H1 (cell line): ENCODE measurements around the gene SPDEF. TPM values are rescaled to one million over a fixed set of nuclear protein-coding genes. Genes with fewer than 3 reads are reported as not detected.

Experiments used
- EZH2 ChIP-seq: fragments of 200-600 bp; sonication (generic); IDR thresholded peaks from 2 replicates; pipeline ENCODE4 v1.7.1; 2012; ENCODE audit warnings: low read depth, mild to moderate bottlenecking, moderate library complexity, low read length, inconsistent platforms; ENCODE audit not compliant: severe bottlenecking
- polyA plus RNA-seq, 7 experiments: library from polyadenylated mRNA; depleted of rRNA in 3 of 7; stranded (reverse) in 5 of 7; unstranded in 2 of 7; fragments of >200 nt in 5 of 7; fragments of 200-250 nt in 2 of 7; gene quantifications; 1 replicate in 5 of 7; 2 replicates in 1 of 7; 4 replicates in 1 of 7; pipeline versions ENCODE4 v1.2.1 to v1.2.3, GENCODE V29; 2011 to 2013; ENCODE audit warnings: missing spikeins in 2 of 7, mixed read lengths in 2 of 7
- total RNA-seq: library from RNA; stranded (reverse); fragmentation: NEBNext Ultra II Directional; extraction: Animal tissue kit (Norgen Biotek cat#: 25700); gene quantifications from 2 replicates; pipeline ENCODE4 v1.2.1, GENCODE V29; 2021

Gene SPDEF
- total and polyA plus RNA-seq, 2 of the 8 experiments (the other 6 are each of a cell fraction or from before 2014, with no cell fraction given) = 0.15 to 0.30 TPM

GRCh38 chr6:34508425-34508824, 47.7 kb downstream of the SPDEF start (continued):
- no peak for TF ChIP-seq EZH2
